ENCODE results near the gene ZNF618.
"Not testable (repeated sequence)": the region's sequence is repeated elsewhere in the genome, so short reads cannot be mapped to it uniquely, and the experiment has no call there.

The ZNF618 gene

GRCh38 chr9:114080773-114081440 lies 204.8 kb downstream of the ZNF618 start:
- DNase-seq (ENCODE audit: low read depth, low spot score) = no peak

GRCh38 chr9:114081441-114082016 lies 205.4 kb downstream of the ZNF618 start:
- DNase-seq (ENCODE audit: low read depth, low spot score) = no peak

- DNase-seq (ENCODE audit: low read depth, low spot score) = peak; percentile 93
Measured at GRCh38 chr9:114082017-114082762, 206.1 kb downstream of the ZNF618 start.

- DNase-seq (ENCODE audit: low read depth, low spot score) = not testable (repeated sequence)
Measured at GRCh38 chr9:114082763-114083412, 206.8 kb downstream of the ZNF618 start.

GRCh38 chr9:114083666-114084065 lies 207.6 kb downstream of the ZNF618 start:
- DNase-seq (ENCODE audit: low read depth, low spot score) = no peak

- DNase-seq (ENCODE audit: low read depth, low spot score) = no peak
Measured at GRCh38 chr9:114084282-114085073, 208.4 kb downstream of the ZNF618 start.

- DNase-seq (ENCODE audit: low read depth, low spot score) = no peak
Measured at GRCh38 chr9:114085387-114085789, 209.3 kb downstream of the ZNF618 start.

- no peak for DNase-seq (ENCODE audit: low read depth, low spot score)
Measured at GRCh38 chr9:114086009-114086408, 209.9 kb downstream of the ZNF618 start.

GRCh38 chr9:114086607-114087006 lies 210.5 kb downstream of the ZNF618 start:
- no peak for DNase-seq (ENCODE audit: low read depth, low spot score)

GRCh38 chr9:114087721-114088120 lies 211.6 kb downstream of the ZNF618 start:
- DNase-seq (ENCODE audit: low read depth, low spot score) = no peak

GRCh38 chr9:114088571-114089170 lies 212.6 kb downstream of the ZNF618 start:
- DNase-seq (ENCODE audit: low read depth, low spot score) = no peak

- DNase-seq (ENCODE audit: low read depth, low spot score) = no peak
Measured at GRCh38 chr9:114089206-114089840, 213.2 kb downstream of the ZNF618 start.

GRCh38 chr9:114090798-114091197 lies 214.7 kb downstream of the ZNF618 start:
- no peak for DNase-seq (ENCODE audit: low read depth, low spot score)

- no peak for DNase-seq (ENCODE audit: low read depth, low spot score)
Measured at GRCh38 chr9:114091711-114092110, 215.6 kb downstream of the ZNF618 start.

GRCh38 chr9:114092336-114092735 lies 216.2 kb downstream of the ZNF618 start:
- DNase-seq (ENCODE audit: low read depth, low spot score) = no peak

- no peak for DNase-seq (ENCODE audit: low read depth, low spot score)
Measured at GRCh38 chr9:114093031-114093471, 216.9 kb downstream of the ZNF618 start.

- no peak for DNase-seq (ENCODE audit: low read depth, low spot score)
Measured at GRCh38 chr9:114093761-114094505, 217.8 kb downstream of the ZNF618 start.

GRCh38 chr9:114094971-114095370 lies 218.9 kb downstream of the ZNF618 start:
- DNase-seq (ENCODE audit: low read depth, low spot score) = no peak

GRCh38 chr9:114096041-114096511 lies 220.0 kb downstream of the ZNF618 start:
- DNase-seq (ENCODE audit: low read depth, low spot score) = no peak

All from astrocyte of the hippocampus (primary cell).